ENCODE data around the gene TMEM178B. TPM values are rescaled to one million over a fixed set of nuclear protein-coding genes. Genes with fewer than 3 reads are reported as not detected.

TMEM178B gene
- total and polyA plus RNA-seq, 10 of the 15 experiments (the other 5 are each of a cell fraction or from before 2014, with no cell fraction given) = 0.01 to 1.1 (median 0.04) TPM; not detected in 2

GRCh38 chr7:141513720-141514119, 439.9 kb downstream of the TMEM178B start:
- Histone ChIP-seq H3K4me2 (ENCODE audit: control insufficient read depth, insufficient read depth) (no peak overlapping the region), H3K9me3 (replicated peaks; ENCODE audit: control insufficient read depth, insufficient read depth, low read length) (no peaks in the 10 kb centered on the region), H2AFZ (ENCODE audit: control insufficient read depth, low read depth, low read length) (no peak overlapping the region), H3K36me3 (ENCODE audit: control insufficient read depth in 2 of 2, insufficient read depth in 2 of 2, low read length in 1 of 2) (no peaks in the 10 kb centered on the region), H3K9ac (ENCODE audit: control insufficient read depth, insufficient read depth, low read length) (no peak overlapping the region), H4K20me1 (ENCODE audit: control insufficient read depth, insufficient read depth) (no peaks in the 10 kb centered on the region), H3K27ac (ENCODE audit: control insufficient read depth, insufficient read depth) (no peak overlapping the region), H3K4me3 (no peak overlapping the region), H3K27me3 (replicated peaks in 1 of 2; ENCODE audit: control insufficient read depth in 2 of 2, insufficient read depth in 2 of 2, low read length in 1 of 2) (peaks cover 4 to 10% of the 10 kb centered on the region in 2 experiments), H3K4me1 (ENCODE audit: control insufficient read depth, insufficient read depth, low read length) (no peaks in the 10 kb centered on the region), H3K79me2 (ENCODE audit: control insufficient read depth, insufficient read depth, low read length) (no peaks in the 10 kb centered on the region)
- ChIA-PET RAD21 (ENCODE audit: unreplicated experiment) (no interaction called here), POLR2A (no interaction called here), CTCF (no interaction called here), SMC1A (ENCODE audit: uncharacterized antibody, unreplicated experiment) (no interaction called here)
- DNase-seq (ENCODE audit: low read depth, low spot score) = no peak
- no TSS peak for BruUV-seq (replicated peaks)
- TF ChIP-seq GATAD2B (conservative IDR thresholded peaks at IDR 0.05; ENCODE audit: low read depth) = no peak
- TF ChIP-seq IRF5 (IDR thresholded peaks at IDR 0.05; ENCODE audit: borderline replicate concordance) = no peak
- no peak for TF ChIP-seq ZZZ3 (IDR thresholded peaks at IDR 0.05; ENCODE audit: control insufficient read depth, insufficient read length, low read depth)
- no peak for TF ChIP-seq SMAD1 (IDR thresholded peaks at IDR 0.05; ENCODE audit: low read depth, partially characterized antibody)
- TF ChIP-seq RB1 (IDR thresholded peaks at IDR 0.05; ENCODE audit: borderline replicate concordance) = no peak
- TF ChIP-seq MYC (IDR thresholded peaks at IDR 0.05; ENCODE audit: insufficient read depth, insufficient read length, insufficient replicate concordance, low read length, severe bottlenecking) = no peak
- no peak for TF ChIP-seq ASH2L (IDR thresholded peaks at IDR 0.05; ENCODE audit: borderline replicate concordance, low read depth)
- no peak for TF ChIP-seq E4F1 (IDR thresholded peaks at IDR 0.05; ENCODE audit: borderline replicate concordance, partially characterized antibody)
- no peak for TF ChIP-seq STAT1 (conservative IDR thresholded peaks at IDR 0.05)
- TF ChIP-seq BHLHE40 (IDR thresholded peaks at IDR 0.05; ENCODE audit: borderline replicate concordance in 1 of 2, low read depth in 2 of 2, low read length in 1 of 2) = no peak
- TF ChIP-seq STAT3 (IDR thresholded peaks at IDR 0.05; ENCODE audit: low read depth, low read length) = no peak
- no peak for TF ChIP-seq SUPT20H (IDR thresholded peaks at IDR 0.05; ENCODE audit: borderline replicate concordance, control insufficient read depth, low read depth, low read length)
- no peak for TF ChIP-seq PML (IDR thresholded peaks at IDR 0.05; ENCODE audit: low read length)
- no peak for TF ChIP-seq PKNOX1 (IDR thresholded peaks at IDR 0.05)
- TF ChIP-seq PAX8 (IDR thresholded peaks at IDR 0.05) = no peak
- no peak for TF ChIP-seq NFIC (IDR thresholded peaks at IDR 0.05; ENCODE audit: low read depth, low read length)
- TF ChIP-seq POLR2A (IDR thresholded peaks at IDR 0.05; ENCODE audit: low read depth, low read length) = no peak
- 37% methylated on average over 1 of the region's 1 CpG for WGBS (ENCODE audit: insufficient coverage, insufficient replicate concordance, low lambda C conversion rate, missing lambda C conversion rate)
- no peak for FAIRE-seq
- in situ Hi-C loops (cut with MboI) = no loop called here
- ATAC-seq = no peak
- intact Hi-C loops (cut with micrococcal nuclease; ENCODE audit: unreplicated experiment) = no loop called here

Data from GM12878 (cell line).